Ishikawa (cell line): ENCODE data around the gene BTBD16.

Experiments used
- CEBPB ChIP-seq: IDR thresholded peaks from 2 replicates; pipeline ENCODE4 v1.6.1; 2012
- CREB1 ChIP-seq: IDR thresholded peaks from 2 replicates; pipeline ENCODE4 v1.6.1; 2012; ENCODE audit warnings: low read depth
- EGR1 ChIP-seq: IDR thresholded peaks from 2 replicates; pipeline ENCODE4 v1.6.1; 2012
- EP300 ChIP-seq: IDR thresholded peaks from 2 replicates; pipeline ENCODE4 v1.6.1; 2012; ENCODE audit warnings: borderline replicate concordance
- FOXM1 ChIP-seq: IDR thresholded peaks from 2 replicates; pipeline ENCODE4 v1.6.1; 2012; ENCODE audit warnings: low read depth, borderline replicate concordance
- NFIC ChIP-seq: IDR thresholded peaks from 2 replicates; pipeline ENCODE4 v1.6.1; 2012
- RAD21 ChIP-seq: IDR thresholded peaks from 2 replicates; pipeline ENCODE4 v1.6.1; 2012; ENCODE audit warnings: low read depth
- REST ChIP-seq: IDR thresholded peaks from 2 replicates; pipeline ENCODE4 v1.6.1; 2012; ENCODE audit warnings: low read depth, mild to moderate bottlenecking
- TAF1 ChIP-seq: IDR thresholded peaks from 2 replicates; pipeline ENCODE4 v1.6.1; 2012; ENCODE audit warnings: low read depth, mild to moderate bottlenecking
- TCF12 ChIP-seq: IDR thresholded peaks from 2 replicates; pipeline ENCODE4 v1.6.1; 2012; ENCODE audit warnings: low read depth
- TEAD4 ChIP-seq: IDR thresholded peaks from 2 replicates; pipeline ENCODE4 v1.6.1; 2012
- YY1 ChIP-seq: IDR thresholded peaks from 2 replicates; pipeline ENCODE4 v1.6.1; 2012; ENCODE audit warnings: low read depth
- ZBTB7A ChIP-seq: IDR thresholded peaks from 2 replicates; pipeline ENCODE4 v1.6.1; 2012; ENCODE audit warnings: low read depth
- TF ChIP-seq, protein P1 (sequence below): IDR thresholded peaks from 2 replicates; pipeline ENCODE4 v1.6.1; 2012
- TF ChIP-seq, protein P2 (sequence below): IDR thresholded peaks from 2 replicates; pipeline ENCODE4 v1.6.1; 2012

BTBD16 gene

GRCh38 chr10:122304054-122304579 lies 33.0 kb downstream of the BTBD16 start:
- TF ChIP-seq RAD21: no peak
- TF ChIP-seq FOXM1: no peak
- no peak for TF ChIP-seq TEAD4
- no peak for TF ChIP-seq TAF1
- TF ChIP-seq CREB1: no peak
- no peak for TF ChIP-seq REST
- no peak for TF ChIP-seq ZBTB7A
- TF ChIP-seq, protein P1, sequence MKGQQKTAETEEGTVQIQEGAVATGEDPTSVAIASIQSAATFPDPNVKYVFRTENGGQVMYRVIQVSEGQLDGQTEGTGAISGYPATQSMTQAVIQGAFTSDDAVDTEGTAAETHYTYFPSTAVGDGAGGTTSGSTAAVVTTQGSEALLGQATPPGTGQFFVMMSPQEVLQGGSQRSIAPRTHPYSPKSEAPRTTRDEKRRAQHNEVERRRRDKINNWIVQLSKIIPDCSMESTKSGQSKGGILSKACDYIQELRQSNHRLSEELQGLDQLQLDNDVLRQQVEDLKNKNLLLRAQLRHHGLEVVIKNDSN: no peak
- TF ChIP-seq, protein P2, sequence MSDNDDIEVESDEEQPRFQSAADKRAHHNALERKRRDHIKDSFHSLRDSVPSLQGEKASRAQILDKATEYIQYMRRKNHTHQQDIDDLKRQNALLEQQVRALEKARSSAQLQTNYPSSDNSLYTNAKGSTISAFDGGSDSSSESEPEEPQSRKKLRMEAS: no peak
- TF ChIP-seq EGR1: no peak
- TF ChIP-seq YY1: no peak
- no peak for TF ChIP-seq EP300

GRCh38 chr10:122306282-122306681 lies 35.2 kb downstream of the BTBD16 start:
- TF ChIP-seq NFIC: no peak
- no peak for TF ChIP-seq CREB1
- no peak for TF ChIP-seq REST
- TF ChIP-seq EP300: no peak
- TF ChIP-seq, protein P1: no peak
- TF ChIP-seq CEBPB: no peak
- TF ChIP-seq TEAD4: no peak
- TF ChIP-seq RAD21: no peak
- no peak for TF ChIP-seq ZBTB7A
- no peak for TF ChIP-seq YY1
- no peak for TF ChIP-seq TAF1

- no peak for TF ChIP-seq EGR1
- no peak for TF ChIP-seq TEAD4
- no peak for TF ChIP-seq CREB1
- TF ChIP-seq CEBPB: no peak
- no peak for TF ChIP-seq YY1
- no peak for TF ChIP-seq TCF12
- TF ChIP-seq ZBTB7A: no peak
- TF ChIP-seq REST: no peak
- TF ChIP-seq, protein P1: no peak
- no peak for TF ChIP-seq FOXM1
- no peak for TF ChIP-seq RAD21
- TF ChIP-seq TAF1: no peak
- TF ChIP-seq NFIC: no peak
- TF ChIP-seq, protein P2: no peak
Observed at GRCh38 chr10:122306744-122307143, 35.6 kb downstream of the BTBD16 start.

DNA sequence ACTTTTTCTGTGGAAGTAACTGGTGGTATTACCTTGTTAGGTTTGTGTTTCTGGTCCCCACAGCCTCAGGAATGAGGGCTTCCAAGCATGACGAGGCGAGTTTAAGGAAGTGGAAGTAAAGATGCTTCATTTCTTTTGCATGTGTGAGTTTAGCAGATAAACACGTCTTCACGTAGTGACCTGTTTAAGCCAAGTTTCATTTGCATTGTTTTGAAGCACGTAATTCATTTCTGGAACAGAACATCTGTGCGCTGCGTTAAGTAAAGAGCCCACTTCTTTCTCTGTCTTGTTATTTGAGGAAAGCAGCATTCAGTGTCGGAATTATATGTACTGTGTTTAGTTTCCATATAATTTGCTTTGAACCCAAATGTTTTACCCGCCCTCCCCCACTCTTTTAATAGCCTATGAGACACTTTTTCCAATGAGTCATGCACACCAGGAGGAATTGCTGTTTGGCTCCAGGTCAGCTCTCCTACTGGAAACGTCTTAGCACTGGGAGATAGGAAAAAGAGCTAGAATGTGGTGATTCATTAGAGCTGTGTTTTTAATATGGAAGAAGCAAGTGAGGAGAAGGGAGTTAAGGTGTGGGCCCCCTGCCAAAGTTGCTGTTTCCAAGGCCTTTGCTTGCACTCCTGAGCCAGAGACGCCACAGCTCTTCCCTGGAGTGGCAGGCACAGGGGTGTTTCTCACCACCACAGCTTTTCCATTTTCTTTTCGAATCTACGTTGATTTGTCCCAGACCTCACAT lies 36.7 kb downstream of the BTBD16 start:
- TF ChIP-seq NFIC: peak; percentile 99
- TF ChIP-seq EGR1: no peak
- TF ChIP-seq EP300: peak; percentile 98
- peak; percentile 94 for TF ChIP-seq FOXM1
- no peak; the same call in 1 of the 2 replicates for TF ChIP-seq REST
- peak; percentile 91 for TF ChIP-seq TEAD4
- no peak for TF ChIP-seq CREB1
- TF ChIP-seq, protein P2: peak; percentile 66
- TF ChIP-seq RAD21: peak; percentile 16; the same call in 1 of the 2 replicates
- no peak for TF ChIP-seq ZBTB7A
- TF ChIP-seq CEBPB: peak; percentile 62; the same call in 1 of the 2 replicates
- TF ChIP-seq TCF12: peak; percentile 97
- TF ChIP-seq, protein P1: 0 out of 2 replicates have a peak, but pooled peaks have one; percentile 29
- TF ChIP-seq YY1: peak; percentile 66; the same call in 1 of the 2 replicates
- no peak; the same call in 1 of the 2 replicates for TF ChIP-seq TAF1
